ENCODE measurements around the gene WBP2.

DNA sequence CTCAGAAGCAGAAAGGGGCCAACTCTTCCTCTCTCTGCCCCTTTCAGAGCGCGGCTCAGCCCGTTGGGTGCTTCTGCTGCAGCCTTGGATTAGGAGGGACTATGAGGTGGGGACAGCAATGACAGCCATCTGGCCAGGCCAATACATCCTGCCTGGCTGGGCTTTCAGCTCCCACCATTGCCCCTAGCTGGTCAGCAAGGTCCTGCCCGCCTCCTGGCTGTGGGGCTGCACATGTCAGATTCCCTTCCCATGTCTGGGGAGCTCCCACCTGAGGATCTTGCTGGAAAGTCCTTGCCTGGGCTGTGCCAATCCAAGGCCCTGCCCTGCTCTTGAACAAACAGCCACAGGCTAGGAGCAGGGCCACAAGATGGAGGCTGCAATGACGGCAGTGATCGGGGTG, 33.3 kb upstream of the WBP2 start:
- TF ChIP-seq, protein P1, sequence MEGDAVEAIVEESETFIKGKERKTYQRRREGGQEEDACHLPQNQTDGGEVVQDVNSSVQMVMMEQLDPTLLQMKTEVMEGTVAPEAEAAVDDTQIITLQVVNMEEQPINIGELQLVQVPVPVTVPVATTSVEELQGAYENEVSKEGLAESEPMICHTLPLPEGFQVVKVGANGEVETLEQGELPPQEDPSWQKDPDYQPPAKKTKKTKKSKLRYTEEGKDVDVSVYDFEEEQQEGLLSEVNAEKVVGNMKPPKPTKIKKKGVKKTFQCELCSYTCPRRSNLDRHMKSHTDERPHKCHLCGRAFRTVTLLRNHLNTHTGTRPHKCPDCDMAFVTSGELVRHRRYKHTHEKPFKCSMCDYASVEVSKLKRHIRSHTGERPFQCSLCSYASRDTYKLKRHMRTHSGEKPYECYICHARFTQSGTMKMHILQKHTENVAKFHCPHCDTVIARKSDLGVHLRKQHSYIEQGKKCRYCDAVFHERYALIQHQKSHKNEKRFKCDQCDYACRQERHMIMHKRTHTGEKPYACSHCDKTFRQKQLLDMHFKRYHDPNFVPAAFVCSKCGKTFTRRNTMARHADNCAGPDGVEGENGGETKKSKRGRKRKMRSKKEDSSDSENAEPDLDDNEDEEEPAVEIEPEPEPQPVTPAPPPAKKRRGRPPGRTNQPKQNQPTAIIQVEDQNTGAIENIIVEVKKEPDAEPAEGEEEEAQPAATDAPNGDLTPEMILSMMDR (IDR thresholded peaks at IDR 0.05), result no peak
- TF ChIP-seq POLR2A (IDR thresholded peaks at IDR 0.05), result no peak

All from thyroid gland (tissue), 4 donors.